Muscle layer of duodenum (tissue), 2 donors: ENCODE data around the gene RPL14.
A peak's percentile ranks its signal among the peaks of the same experiment; 100 is the strongest.

Experiments
- H3K27ac ChIP-seq: one replicate; pipeline ENCODE4 v1.7.0; 2013; ENCODE audit warnings: mild to moderate bottlenecking, low read length
- H3K27me3 ChIP-seq: one replicate; pipeline ENCODE4 v1.7.0; 2013; ENCODE audit warnings: low read depth, mild to moderate bottlenecking, control low read depth, low read length
- H3K36me3 ChIP-seq, 2 donors: one replicate each; pipeline ENCODE4 v1.7.0; 2013; ENCODE audit warnings: low read length in 2 of 2, control low read depth in 1 of 2, mild to moderate bottlenecking in 1 of 2; ENCODE audit not compliant: insufficient read depth in 2 of 2, control insufficient read depth in 1 of 2
- H3K4me1 ChIP-seq, 2 donors: one replicate each; pipeline ENCODE4 v1.7.0; 2013; ENCODE audit warnings: low read length in 2 of 2, mild to moderate bottlenecking in 2 of 2, control low read depth in 1 of 2, moderate library complexity in 1 of 2; ENCODE audit not compliant: insufficient read depth in 2 of 2, control insufficient read depth in 1 of 2
- H3K4me3 ChIP-seq, 2 donors: one replicate each; pipeline ENCODE4 v1.7.0; 2013; ENCODE audit warnings: low read length in 2 of 2, low read depth in 1 of 2, mild to moderate bottlenecking in 1 of 2
- H3K9me3 ChIP-seq, 2 donors: one replicate each; pipeline ENCODE4 v1.7.0; 2013; ENCODE audit warnings: low read length in 2 of 2, control low read depth in 1 of 2, mild to moderate bottlenecking in 1 of 2; ENCODE audit not compliant: control insufficient read depth in 1 of 2
- donor health status: healthy.

The RPL14 gene

DNA sequence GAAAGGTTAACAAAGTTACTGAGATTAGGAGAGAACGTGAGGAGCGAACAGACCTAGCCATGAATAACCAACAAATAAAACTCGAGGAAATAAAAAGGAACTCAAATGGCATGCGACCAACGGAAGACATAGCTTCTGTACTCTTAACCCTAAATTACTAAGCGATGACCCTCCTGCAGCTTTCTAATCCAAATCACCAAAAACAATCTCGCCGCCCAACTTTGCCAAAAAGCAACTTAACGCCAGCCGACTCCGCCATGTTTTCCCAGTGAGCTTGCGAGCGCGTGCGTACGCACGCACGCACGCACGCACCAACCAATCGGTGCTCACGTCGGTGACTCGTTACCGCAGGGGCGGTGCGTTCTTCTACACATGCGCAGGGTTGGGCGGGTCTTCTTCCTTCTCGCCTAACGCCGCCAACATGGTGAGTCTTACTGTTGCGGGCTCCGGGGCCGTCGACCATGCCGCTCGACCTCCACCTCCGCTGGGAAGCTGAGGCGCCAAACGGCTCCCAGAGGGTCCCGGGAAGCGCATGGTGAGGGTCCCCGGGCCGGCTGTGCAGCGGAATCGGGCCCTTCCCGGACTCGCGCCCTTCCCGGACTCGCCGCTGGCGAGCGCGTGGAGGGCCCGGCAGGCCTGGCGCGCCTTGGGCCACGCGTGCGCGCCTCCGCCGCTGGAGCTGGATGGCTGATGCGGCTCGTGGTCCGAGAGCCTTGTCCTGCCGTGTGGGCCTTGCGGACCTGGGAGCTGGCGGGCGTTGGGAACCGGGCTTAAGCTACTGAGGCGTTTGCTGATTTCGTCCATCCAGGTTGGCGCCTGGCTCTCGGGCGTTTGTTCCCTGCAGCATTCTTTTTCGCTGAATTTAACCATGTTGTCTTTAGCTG, at the start of gene RPL14:
Gene RPL14 (plus strand): TSS at position 400 of the 884 bp plus-strand sequence. CDS start 133 bp downstream, at position 533.
- peaks cover 19 to 33% of the 10 kb centered on the region in 2 donors for H3K36me3 ChIP-seq
- peak within 1 kb of the TSS; percentile 93 to 97 for H3K4me3 ChIP-seq
- peaks cover 9 to 40% of the 10 kb centered on the region in 2 donors for H3K4me1 ChIP-seq

DNA sequence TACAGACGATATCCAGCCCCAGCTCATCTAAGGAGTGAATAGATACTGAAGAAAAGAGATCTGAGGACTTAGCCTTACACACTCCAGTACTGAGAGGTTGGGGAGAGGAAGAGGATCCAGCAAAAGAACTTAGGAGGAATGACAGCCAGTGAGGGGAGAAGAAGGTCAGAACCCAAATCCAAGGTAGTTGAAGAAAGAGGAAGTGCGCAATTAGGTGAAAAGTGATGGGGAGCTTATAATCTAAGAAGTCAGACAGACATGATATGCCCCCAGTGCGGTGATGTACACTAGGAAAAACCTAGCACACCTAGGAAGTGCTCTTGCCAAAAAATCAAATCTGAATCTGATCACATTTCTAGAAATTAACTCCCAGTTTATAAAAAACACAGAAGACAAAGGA, 49.5 kb upstream of the RPL14 start:
- H3K27ac ChIP-seq = no peak overlapping the region
- H3K4me1 ChIP-seq = no peaks in the 10 kb centered on the region
- H3K36me3 ChIP-seq = no peaks in the 10 kb centered on the region
- H3K27me3 ChIP-seq = no peaks in the 10 kb centered on the region
- no peak overlapping the region for H3K4me3 ChIP-seq
- H3K9me3 ChIP-seq = no peaks in the 10 kb centered on the region

More for the DNA sequence above, at the start of gene RPL14:
- H3K9me3 ChIP-seq = no peaks in the 10 kb centered on the region
- peak within 1 kb of the TSS; percentile 87 for H3K27ac ChIP-seq
- no peaks in the 10 kb centered on the region for H3K27me3 ChIP-seq

DNA sequence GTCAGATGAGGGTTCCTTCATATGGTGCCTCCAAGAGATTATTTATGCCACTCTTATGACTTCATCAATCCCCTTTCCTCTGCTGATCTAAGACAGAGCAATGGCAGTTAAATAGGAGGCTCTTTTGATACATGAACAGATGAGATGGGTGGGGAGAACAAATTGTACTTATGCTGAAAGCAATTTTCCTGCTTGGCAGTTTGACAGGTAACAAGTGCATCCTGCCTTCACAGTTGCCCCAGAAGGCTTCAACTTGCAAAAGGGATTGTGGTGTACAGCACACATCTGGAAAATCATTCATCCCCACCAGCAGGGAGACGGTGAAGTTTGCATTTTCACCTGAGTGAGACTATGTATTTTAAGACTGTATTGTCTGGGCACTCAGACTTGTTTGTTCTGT, 42.9 kb upstream of the RPL14 start:
- H3K9me3 ChIP-seq = no peaks in the 10 kb centered on the region
- no peaks in the 10 kb centered on the region for H3K4me1 ChIP-seq
- H3K27ac ChIP-seq = no peak overlapping the region
- no peak overlapping the region for H3K4me3 ChIP-seq
- no peaks in the 10 kb centered on the region for H3K36me3 ChIP-seq
- H3K27me3 ChIP-seq = no peaks in the 10 kb centered on the region

DNA sequence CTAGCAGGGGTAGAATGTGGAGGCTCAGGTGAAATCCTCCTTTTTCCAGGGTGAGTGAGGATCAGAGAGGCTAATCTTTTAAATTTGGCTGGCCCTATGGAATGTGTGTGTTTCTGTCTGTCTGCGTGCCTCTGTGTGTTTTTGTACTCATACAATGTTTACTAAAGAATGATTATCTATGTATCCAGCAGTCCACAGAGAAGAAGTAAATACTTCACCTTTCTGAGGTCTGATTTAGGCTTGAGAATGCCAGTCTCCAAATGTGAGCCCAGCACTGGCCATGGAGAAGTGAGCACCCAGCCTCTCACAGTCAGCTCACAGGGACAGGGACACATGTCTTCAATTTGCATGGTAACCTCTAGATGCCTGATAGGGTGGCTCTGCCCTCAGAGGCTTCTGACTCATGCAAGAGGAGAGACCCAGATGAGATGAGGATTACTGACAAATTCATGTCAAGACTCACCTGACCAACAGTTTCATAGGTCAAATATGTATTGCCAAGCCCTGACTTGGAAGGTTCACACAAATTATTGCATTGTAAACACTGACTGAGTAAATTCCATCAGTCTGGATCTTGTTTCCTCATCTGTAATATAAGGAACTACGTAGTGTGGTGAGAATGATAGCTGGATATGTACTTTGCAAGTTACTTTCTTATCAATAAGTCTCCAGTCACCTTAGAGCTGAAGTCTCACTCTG, 39.1 kb upstream of the RPL14 start:
- Histone ChIP-seq H3K36me3 (no peaks in the 10 kb centered on the region), H3K27ac (no peak overlapping the region), H3K9me3 (no peaks in the 10 kb centered on the region)

DNA sequence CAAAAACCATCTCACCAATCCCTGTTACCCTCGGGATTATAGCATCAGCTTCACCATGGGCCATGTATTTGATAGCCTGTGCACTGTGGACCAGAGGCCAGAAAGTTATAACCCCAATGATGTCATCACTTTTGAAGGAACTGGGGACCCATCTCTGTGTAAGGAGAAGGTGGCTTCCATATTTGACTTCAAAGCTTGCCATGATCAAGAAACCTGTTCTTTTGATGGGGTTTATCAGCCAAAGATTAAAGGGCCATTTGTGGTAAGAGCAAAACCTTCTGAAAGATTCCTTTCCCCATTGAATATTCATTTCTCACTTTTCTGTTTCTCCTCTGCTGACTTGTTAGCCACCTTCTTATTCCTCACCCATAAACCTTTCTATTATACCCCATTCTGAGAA, 34.3 kb upstream of the RPL14 start:
- Histone ChIP-seq H3K36me3 (peaks cover 0 to 4% of the 10 kb centered on the region in 2 donors), H3K27me3 (no peaks in the 10 kb centered on the region), H3K4me1 (no peaks in the 10 kb centered on the region), H3K27ac (no peak overlapping the region), H3K4me3 (no peak overlapping the region), H3K9me3 (no peaks in the 10 kb centered on the region)

More for the DNA sequence above, 39.1 kb upstream of the RPL14 start:
- H3K4me1 ChIP-seq = no peaks in the 10 kb centered on the region
- no peak overlapping the region for H3K4me3 ChIP-seq
- no peaks in the 10 kb centered on the region for H3K27me3 ChIP-seq

DNA sequence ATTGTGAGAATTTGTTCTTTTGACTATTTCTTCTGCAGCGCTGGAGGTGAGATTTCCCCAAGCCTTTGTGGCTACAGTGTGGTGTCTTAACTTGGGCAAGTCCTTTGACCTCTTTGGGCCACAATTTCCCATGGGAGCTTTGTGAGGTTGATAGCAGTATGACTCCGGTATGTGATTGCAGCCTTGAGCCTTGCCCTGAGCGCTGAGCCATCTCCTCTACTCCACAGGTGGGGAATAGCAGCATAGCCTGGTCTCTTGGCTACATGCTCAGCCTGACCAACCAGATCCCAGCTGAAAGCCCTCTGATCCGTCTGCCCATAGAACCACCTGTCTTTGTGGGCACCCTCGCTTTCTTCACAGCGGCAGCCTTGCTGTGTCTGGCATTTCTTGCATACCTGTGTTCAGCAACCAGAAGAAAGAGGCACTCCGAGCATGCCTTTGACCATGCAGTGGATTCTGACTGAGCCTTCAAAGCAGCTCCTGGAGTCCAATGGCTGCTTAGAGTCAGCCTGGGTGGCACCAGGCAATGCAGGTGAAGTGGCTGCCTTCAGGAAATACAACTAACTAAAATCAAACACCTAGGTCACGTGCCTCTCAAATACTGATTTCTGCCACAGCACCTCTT, 30.0 kb upstream of the RPL14 start:
- H3K36me3 ChIP-seq = peaks cover 0 to 4% of the 10 kb centered on the region in 2 donors
- no peak overlapping the region for H3K27ac ChIP-seq
- no peaks in the 10 kb centered on the region for H3K4me1 ChIP-seq
- H3K27me3 ChIP-seq = no peaks in the 10 kb centered on the region
- H3K4me3 ChIP-seq = no peak overlapping the region
- H3K9me3 ChIP-seq = no peaks in the 10 kb centered on the region

DNA sequence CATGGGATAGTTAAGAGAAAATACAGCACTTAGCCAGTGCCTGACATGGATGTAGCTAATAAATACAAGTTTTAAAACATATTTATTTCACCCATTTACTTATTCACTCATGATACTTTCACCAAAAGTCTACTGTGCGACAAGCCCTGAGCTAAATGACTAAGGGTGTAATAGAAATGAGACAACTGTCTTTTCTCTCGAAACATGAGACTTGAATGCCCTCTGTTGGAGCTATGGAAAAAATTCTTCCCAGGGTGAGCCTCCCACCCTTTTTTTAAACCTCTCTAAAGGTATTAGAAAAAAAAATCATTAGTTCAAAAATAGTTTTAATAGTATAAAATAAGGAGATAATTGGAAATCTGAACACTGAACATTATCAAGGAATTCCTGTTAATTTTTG, 24.3 kb upstream of the RPL14 start:
- H3K27ac ChIP-seq = no peak overlapping the region
- H3K9me3 ChIP-seq = no peaks in the 10 kb centered on the region
- no peaks in the 10 kb centered on the region for H3K36me3 ChIP-seq
- H3K4me3 ChIP-seq = no peak overlapping the region
- no peaks in the 10 kb centered on the region for H3K4me1 ChIP-seq
- no peaks in the 10 kb centered on the region for H3K27me3 ChIP-seq

DNA sequence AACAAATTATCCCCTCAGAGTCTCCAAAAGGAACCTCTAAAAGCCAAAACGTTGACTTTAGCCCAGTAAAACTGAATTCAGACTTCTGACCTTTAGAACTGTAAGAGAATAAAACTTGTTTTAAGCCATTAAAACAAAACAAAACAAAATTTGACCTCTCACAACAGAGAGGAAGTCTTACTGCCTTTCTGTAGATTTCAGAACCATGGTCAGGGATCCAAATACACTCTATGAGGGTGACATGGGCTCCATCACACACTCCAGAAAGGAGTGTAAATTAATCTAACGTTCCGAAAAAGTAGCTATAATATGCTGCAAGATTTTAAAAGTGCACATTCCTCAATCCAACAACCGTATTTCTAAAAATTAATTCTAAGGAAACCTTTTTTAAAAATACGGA, 19.2 kb upstream of the RPL14 start:
- no peaks in the 10 kb centered on the region for H3K36me3 ChIP-seq
- H3K9me3 ChIP-seq = no peaks in the 10 kb centered on the region
- no peaks in the 10 kb centered on the region for H3K4me1 ChIP-seq
- no peaks in the 10 kb centered on the region for H3K27me3 ChIP-seq
- no peak overlapping the region for H3K4me3 ChIP-seq
- H3K27ac ChIP-seq = no peak overlapping the region

DNA sequence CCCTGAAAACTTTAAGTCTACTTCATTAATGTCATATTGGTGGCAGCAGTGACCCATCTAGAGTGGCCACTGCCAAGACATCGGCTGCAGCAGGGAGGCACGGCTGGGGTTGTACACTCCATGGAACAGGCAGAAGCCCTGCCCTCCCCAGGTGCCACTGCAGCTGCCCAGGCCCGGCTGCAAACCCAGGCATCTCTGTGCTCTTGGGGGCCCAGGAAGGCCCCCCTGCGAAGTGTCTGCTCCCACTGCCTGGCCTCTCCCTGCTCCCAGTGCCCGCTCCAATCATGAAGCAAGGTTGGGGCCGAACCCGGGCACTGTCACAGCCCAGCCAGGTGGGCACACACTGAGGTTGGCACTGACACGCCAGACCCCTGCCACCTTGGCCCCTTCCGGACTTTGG, 12.1 kb upstream of the RPL14 start:
- Histone ChIP-seq H3K4me3 (no peak overlapping the region), H3K9me3 (no peaks in the 10 kb centered on the region), H3K4me1 (no peaks in the 10 kb centered on the region), H3K27me3 (no peaks in the 10 kb centered on the region), H3K27ac (no peak overlapping the region), H3K36me3 (peaks cover 0 to 12% of the 10 kb centered on the region in 2 donors)

DNA sequence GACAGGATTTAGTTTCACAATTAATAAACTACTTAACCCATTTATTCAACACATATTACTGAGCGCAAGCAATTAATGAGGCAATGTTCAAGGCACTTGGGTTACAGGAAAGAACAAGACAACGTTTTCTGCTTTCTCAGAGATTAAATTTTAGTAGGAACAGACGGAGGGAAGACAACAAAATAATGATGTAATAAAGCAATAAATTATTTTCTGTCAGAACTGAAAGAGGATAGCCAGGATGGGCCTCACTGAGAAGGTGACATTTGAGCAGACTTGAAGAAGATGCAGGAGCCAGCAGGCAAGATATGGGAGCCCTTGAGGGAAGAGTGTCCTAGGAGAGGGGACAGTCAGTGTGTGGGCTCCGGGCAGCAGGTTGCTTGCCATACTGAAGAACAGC, 11.3 kb upstream of the RPL14 start:
- H3K27me3 ChIP-seq = no peaks in the 10 kb centered on the region
- H3K9me3 ChIP-seq = no peaks in the 10 kb centered on the region
- no peak overlapping the region for H3K27ac ChIP-seq
- H3K4me3 ChIP-seq = no peak overlapping the region
- H3K4me1 ChIP-seq = no peaks in the 10 kb centered on the region
- peaks cover 0 to 16% of the 10 kb centered on the region in 2 donors for H3K36me3 ChIP-seq

DNA sequence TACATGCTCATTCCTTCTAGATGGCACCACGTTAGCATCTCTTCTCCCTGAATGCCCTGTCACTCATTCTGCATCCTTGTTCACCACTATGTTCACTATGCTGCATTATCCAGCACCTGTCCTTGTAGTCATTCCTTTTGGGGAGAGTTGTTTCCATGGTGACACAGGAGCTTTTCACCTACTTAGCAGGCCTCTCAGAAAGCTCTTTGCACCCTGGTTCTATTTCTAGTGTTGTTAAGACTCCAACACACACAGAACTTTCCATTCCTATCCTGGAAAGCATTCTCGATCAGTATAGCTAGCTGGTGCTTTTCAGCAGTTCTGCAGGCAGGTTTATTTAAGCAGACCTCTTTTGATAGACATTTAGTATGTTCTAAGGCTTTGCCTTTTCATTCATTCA, 6.7 kb upstream of the RPL14 start:
- Histone ChIP-seq H3K4me1 (peaks cover 0 to 16% of the 10 kb centered on the region in 2 donors), H3K4me3 (no peak overlapping the region), H3K27ac (no peak overlapping the region), H3K36me3 (peaks cover 0 to 24% of the 10 kb centered on the region in 2 donors), H3K27me3 (no peaks in the 10 kb centered on the region), H3K9me3 (no peaks in the 10 kb centered on the region)
